IMR-90 (cell line): Measurements from ENCODE around the gene TMEM135. TPM values are rescaled to one million over a fixed set of nuclear protein-coding genes. Genes with fewer than 3 reads are reported as not detected.
A peak's percentile ranks its signal among the peaks of the same experiment; 100 is the strongest.

ENCODE experiments used
- ATAC-seq: fragments of 200-7000 bp; cut with Tn5 transposase; 2 replicates; pipeline ENCODE4 v1.9.1; 2020; ENCODE audit warnings: low read depth, mild to moderate bottlenecking, moderate library complexity
- Bru-seq: library from RNA; stranded (reverse); fragments of 400-500 nt; gene quantifications from one replicate; lab custom pipeline; 2021; lab: Mats Ljungman, UMichigan
- BruChase-seq, 2 experiments: library from RNA; stranded (reverse); fragments of 400-500 nt; gene quantifications; one replicate each; lab custom pipeline; 2021; lab: Mats Ljungman, UMichigan
- BruUV-seq: library from RNA; stranded (reverse); fragments of 400-500 nt; replicated peaks from 2 replicates; lab custom pipeline; 2021; lab: Mats Ljungman, UMichigan
- CTCF ChIA-PET: fragments of 300-600 bp; formaldehyde crosslinking; extraction: SDS; loops from one replicate; lab custom pipeline; 2021; ENCODE audit warnings: antibody characterized with exemption; lab: Yijun Ruan, JAX
- POLR2A ChIA-PET: fragments of 300-600 bp; sonication (Branson Sonifier 250); formaldehyde crosslinking; loops from one replicate; lab custom pipeline; 2022; ENCODE audit warnings: antibody characterized with exemption; ENCODE audit not compliant: unreplicated experiment; lab: Charles Lee
- DNase-seq: peaks from one replicate; pipeline ENCODE4 v3.0.0; 2013
- H2AFZ ChIP-seq: replicated peaks from 2 replicates; pipeline ENCODE3; 2013; ENCODE audit warnings: low read length, mild to moderate bottlenecking; ENCODE audit not compliant: poor library complexity
- H2AK5ac ChIP-seq: 2 replicates; pipeline ENCODE4 v1.6.1; 2013; ENCODE audit warnings: low read depth, low read length, inconsistent platforms
- H2AK9ac ChIP-seq: replicated peaks from 2 replicates; pipeline ENCODE3; 2013; ENCODE audit warnings: mild to moderate bottlenecking, low read depth, low read length, moderate library complexity; ENCODE audit not compliant: poor library complexity
- H2BK120ac ChIP-seq: 2 replicates; pipeline ENCODE4 v1.6.1; 2013; ENCODE audit warnings: low read depth, low read length, inconsistent platforms
- H2BK15ac ChIP-seq: 3 replicates; pipeline ENCODE4 v1.6.1; 2013; ENCODE audit warnings: low read depth, low read length, inconsistent platforms
- H2BK20ac ChIP-seq: 2 replicates; pipeline ENCODE4 v1.6.1; 2013; ENCODE audit warnings: low read depth, mild to moderate bottlenecking, inconsistent platforms, low read length, moderate library complexity
- H2BK5ac ChIP-seq: 2 replicates; pipeline ENCODE4 v1.6.1; 2013; ENCODE audit warnings: mild to moderate bottlenecking, low read depth, low read length, inconsistent platforms; ENCODE audit not compliant: poor library complexity, severe bottlenecking
- H3K14ac ChIP-seq: replicated peaks from 2 replicates; pipeline ENCODE4 v1.6.1; 2013; ENCODE audit warnings: low read depth, low read length, inconsistent platforms
- H3K18ac ChIP-seq: 2 replicates; pipeline ENCODE4 v1.6.1; 2013; ENCODE audit warnings: low read depth, low read length, control low read depth
- H3K23ac ChIP-seq: 2 replicates; pipeline ENCODE4 v1.6.1; 2013; ENCODE audit warnings: low read depth, low read length, inconsistent platforms
- H3K27ac ChIP-seq: 2 replicates; pipeline ENCODE4 v1.5.1; 2013; ENCODE audit warnings: mild to moderate bottlenecking, control low read depth, low read length; ENCODE audit not compliant: insufficient read depth
- H3K27me3 ChIP-seq: 2 replicates; pipeline ENCODE4 v1.6.1; 2013; ENCODE audit warnings: low read length; ENCODE audit not compliant: control insufficient read depth, insufficient read depth
- H3K36me3 ChIP-seq: 2 replicates; pipeline ENCODE4 v1.6.1; 2013; ENCODE audit warnings: low read length, mixed read lengths; ENCODE audit not compliant: control insufficient read depth, insufficient read depth
- H3K4ac ChIP-seq: 2 replicates; pipeline ENCODE4 v1.6.1; 2013; ENCODE audit warnings: low read depth, low read length, inconsistent platforms
- H3K4me1 ChIP-seq: 2 replicates; pipeline ENCODE4 v1.6.1; 2013; ENCODE audit warnings: low read length, mixed read lengths; ENCODE audit not compliant: control insufficient read depth, insufficient read depth
- H3K4me2 ChIP-seq: 2 replicates; pipeline ENCODE4 v1.6.1; 2013; ENCODE audit warnings: low read depth, mild to moderate bottlenecking, control low read depth, low read length, moderate library complexity
- H3K4me3 ChIP-seq: 2 replicates; pipeline ENCODE4 v1.5.1; 2013; ENCODE audit warnings: low read depth, mild to moderate bottlenecking, control low read depth, low read length, moderate library complexity; ENCODE audit not compliant: insufficient read depth
- H3K56ac ChIP-seq: 2 replicates; pipeline ENCODE4 v1.6.1; 2013; ENCODE audit warnings: low read length, inconsistent platforms; ENCODE audit not compliant: insufficient read depth; ENCODE audit errors: extremely low read depth
- H3K79me1 ChIP-seq, 2 experiments: 2 replicates each; pipeline ENCODE4 v1.6.1; 2013; ENCODE audit warnings: low read length in 2 of 2, inconsistent platforms in 1 of 2, low read depth in 1 of 2
- H3K9ac ChIP-seq: 2 replicates; pipeline ENCODE4 v1.6.1; 2013; ENCODE audit warnings: low read depth, low read length, control low read depth
- H3K9me1 ChIP-seq: 2 replicates; pipeline ENCODE4 v1.6.1; 2013; ENCODE audit warnings: low read length, inconsistent platforms; ENCODE audit not compliant: insufficient read depth
- H3K9me3 ChIP-seq: 2 replicates; pipeline ENCODE4 v1.6.1; 2013; ENCODE audit warnings: low read length; ENCODE audit not compliant: control insufficient read depth, insufficient read depth
- H4K20me1 ChIP-seq: 2 replicates; pipeline ENCODE4 v1.6.1; 2013; ENCODE audit warnings: low read length, inconsistent platforms; ENCODE audit not compliant: insufficient read depth
- H4K5ac ChIP-seq: 2 replicates; pipeline ENCODE4 v1.6.1; 2013; ENCODE audit warnings: mild to moderate bottlenecking, low read depth, low read length, control low read depth
- H4K8ac ChIP-seq, 2 experiments: 2 replicates each; pipeline ENCODE4 v1.6.1; 2013; ENCODE audit warnings: low read depth in 2 of 2, low read length in 2 of 2, control low read depth in 1 of 2, inconsistent platforms in 1 of 2
- H4K91ac ChIP-seq: 2 replicates; pipeline ENCODE4 v1.6.1; 2013; ENCODE audit warnings: low read depth, low read length, inconsistent platforms; ENCODE audit not compliant: insufficient read depth
- NFE2L2 ChIP-seq: fragments of 150-350 bp; IDR thresholded peaks from 2 replicates; pipeline ENCODE4 v1.6.1; 2016; ENCODE audit warnings: low read depth, mild to moderate bottlenecking, low read length
- WGBS, 2 experiments: methylation state at CpG; one replicate each; pipeline versions ENCODE4 v1.1.5 to v1.1.7; 2013; ENCODE audit warnings: missing lambda C conversion rate in 2 of 2; ENCODE audit not compliant: insufficient read length in 1 of 2; ENCODE audit errors: extremely low coverage in 2 of 2; 5-methylcytosine and 5-hydroxymethylcytosine counted together
- dilution Hi-C: fragments of 300-500 bp; cut with HindIII; formaldehyde crosslinking; loops from one replicate; pipeline ENCODE4 v1.14.3; 2018; ENCODE audit warnings: low sequenced_read_pairs; ENCODE audit not compliant: unreplicated experiment
- in situ Hi-C: fragments of 300-500 bp; cut with MboI; formaldehyde crosslinking; loops from 3 replicates; pipeline ENCODE4 v1.14.3; 2019; ENCODE audit warnings: low sequenced_read_pairs, inconsistent platforms, mixed read lengths
- intact Hi-C: fragments of 100-400 bp; cut with micrococcal nuclease; formaldehyde crosslinking; loops from 2 replicates; pipeline ENCODE4 v1.10.0; 2022
- long read RNA-seq: library from polyadenylated mRNA; unstranded; transcript quantifications from one replicate; pipeline ENCODE4 v2.0.0, GENCODE V29; 2021; ENCODE audit not compliant: unreplicated experiment
- polyA plus RNA-seq, 3 experiments: library from polyadenylated mRNA; depleted of rRNA; stranded (reverse); fragments of >200 nt; gene quantifications; 2 replicates each; pipeline ENCODE4 v1.2.3, GENCODE V29; 2012; ENCODE audit warnings: low replicate concordance in 1 of 3
- total RNA-seq: library from RNA; depleted of rRNA; stranded (reverse); fragments of >200 nt; gene quantifications from 2 replicates; pipeline ENCODE4 v1.2.3, GENCODE V29; 2012; rRNA removed
- TF ChIP-seq, protein P1 (sequence below): fragments of 150-350 bp; IDR thresholded peaks from 2 replicates; pipeline ENCODE4 v1.6.1; 2016; ENCODE audit warnings: low read depth, mild to moderate bottlenecking, low read length, moderate library complexity, borderline replicate concordance
- TF ChIP-seq, protein P2 (sequence below): conservative IDR thresholded peaks from 2 replicates; pipeline ENCODE4 v1.5.1; 2012; ENCODE audit warnings: mild to moderate bottlenecking, low read depth, low read length, improper control_type of control experiment

The TMEM135 gene
- 5.9 and 6.9 TPM in 2 replicates for total RNA-seq
- polyA plus RNA-seq (2012; rRNA removed): 2.7 and 3.9 TPM in 2 replicates
- polyA plus RNA-seq (2012; cell fraction: cytosol; rRNA removed): 0.75 and 1.4 TPM in 2 replicates
- polyA plus RNA-seq (2012; cell fraction: nucleus; rRNA removed; ENCODE audit: low replicate concordance): 1.7 and 6.0 TPM in 2 replicates
- percentile 70 among the genes with signal in this experiment for Bru-seq, nascent RNA
- BruChase-seq, experiment 1, labeled RNA remaining after a 6-hour chase: percentile 57 among the genes with signal in this experiment
- percentile 64 among the genes with signal in this experiment for BruChase-seq, experiment 2, labeled RNA remaining after a 2-hour chase
- long read RNA-seq, transcript TMEM135-201 (15 exons, 2,433 nt): major isoform, 7 of 13 reads
- long read RNA-seq, partial matches to known transcripts: 1 of 13 reads
- long read RNA-seq, other reads (novel, unspliced or antisense): 4 of 13 reads

DNA sequence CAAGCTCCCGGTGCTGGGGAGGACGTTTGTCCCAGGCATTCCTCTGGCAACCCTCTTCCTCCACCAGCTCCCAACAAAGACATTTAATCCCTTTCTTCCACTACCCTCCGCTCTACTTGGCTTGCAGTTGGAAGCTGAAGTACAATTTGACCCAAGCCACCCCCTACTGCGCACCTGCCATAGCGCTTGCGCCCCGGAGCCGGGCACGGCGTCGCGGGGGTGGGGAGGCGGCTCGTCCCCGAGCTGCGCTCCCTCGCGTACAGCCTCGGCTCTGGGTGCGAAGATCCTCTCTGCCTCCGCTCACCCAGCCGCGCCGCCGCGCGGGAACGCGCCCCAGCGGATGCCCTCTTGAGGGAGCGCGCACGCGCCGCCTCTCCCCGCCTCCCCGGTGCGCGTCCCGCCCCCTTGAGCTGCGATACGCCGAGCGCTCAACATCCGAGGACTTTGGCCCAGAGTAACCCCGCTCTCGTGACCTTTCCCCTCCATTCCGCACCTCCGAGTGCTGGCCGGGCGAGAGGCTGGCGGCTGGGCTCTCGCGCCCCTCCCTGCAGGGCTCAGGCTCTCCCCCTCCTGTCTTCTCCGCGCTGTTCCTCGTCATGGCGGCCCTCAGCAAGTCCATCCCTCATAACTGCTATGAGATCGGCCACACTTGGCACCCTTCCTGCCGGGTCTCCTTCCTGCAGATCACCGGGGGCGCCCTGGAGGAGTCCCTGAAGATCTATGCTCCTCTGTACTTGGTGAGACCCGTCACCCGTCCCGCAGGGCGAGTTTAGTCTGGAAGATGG lies at the start of gene TMEM135:
Gene TMEM135, plus strand, starts transcription at position 485 of the 785 bp plus-strand sequence. Its CDS starts 112 bp downstream, at position 597.
- ChIA-PET CTCF (interaction anchor here (1.0 to 1.2 kb wide), 2 partner anchors 20 to 22 kb away, joined by 3 to 5 read pairs; no protein-coding TSS in a partner anchor), POLR2A (no interaction called here)
- peak within 1 kb of the TSS; percentile 56 for H2BK5ac ChIP-seq
- in situ Hi-C loops: no loop called here
- 1% methylated on average over 39 of the region's 66 CpGs; no CpG with 5 or more reads in 1 of the 2 experiments for WGBS, 2 experiments
- peak within 1 kb of the TSS; percentile 58 for H3K4ac ChIP-seq
- TF ChIP-seq NFE2L2: no peak
- TF ChIP-seq, protein P1, sequence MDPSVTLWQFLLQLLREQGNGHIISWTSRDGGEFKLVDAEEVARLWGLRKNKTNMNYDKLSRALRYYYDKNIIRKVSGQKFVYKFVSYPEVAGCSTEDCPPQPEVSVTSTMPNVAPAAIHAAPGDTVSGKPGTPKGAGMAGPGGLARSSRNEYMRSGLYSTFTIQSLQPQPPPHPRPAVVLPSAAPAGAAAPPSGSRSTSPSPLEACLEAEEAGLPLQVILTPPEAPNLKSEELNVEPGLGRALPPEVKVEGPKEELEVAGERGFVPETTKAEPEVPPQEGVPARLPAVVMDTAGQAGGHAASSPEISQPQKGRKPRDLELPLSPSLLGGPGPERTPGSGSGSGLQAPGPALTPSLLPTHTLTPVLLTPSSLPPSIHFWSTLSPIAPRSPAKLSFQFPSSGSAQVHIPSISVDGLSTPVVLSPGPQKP: no peak
- TF ChIP-seq, protein P2, sequence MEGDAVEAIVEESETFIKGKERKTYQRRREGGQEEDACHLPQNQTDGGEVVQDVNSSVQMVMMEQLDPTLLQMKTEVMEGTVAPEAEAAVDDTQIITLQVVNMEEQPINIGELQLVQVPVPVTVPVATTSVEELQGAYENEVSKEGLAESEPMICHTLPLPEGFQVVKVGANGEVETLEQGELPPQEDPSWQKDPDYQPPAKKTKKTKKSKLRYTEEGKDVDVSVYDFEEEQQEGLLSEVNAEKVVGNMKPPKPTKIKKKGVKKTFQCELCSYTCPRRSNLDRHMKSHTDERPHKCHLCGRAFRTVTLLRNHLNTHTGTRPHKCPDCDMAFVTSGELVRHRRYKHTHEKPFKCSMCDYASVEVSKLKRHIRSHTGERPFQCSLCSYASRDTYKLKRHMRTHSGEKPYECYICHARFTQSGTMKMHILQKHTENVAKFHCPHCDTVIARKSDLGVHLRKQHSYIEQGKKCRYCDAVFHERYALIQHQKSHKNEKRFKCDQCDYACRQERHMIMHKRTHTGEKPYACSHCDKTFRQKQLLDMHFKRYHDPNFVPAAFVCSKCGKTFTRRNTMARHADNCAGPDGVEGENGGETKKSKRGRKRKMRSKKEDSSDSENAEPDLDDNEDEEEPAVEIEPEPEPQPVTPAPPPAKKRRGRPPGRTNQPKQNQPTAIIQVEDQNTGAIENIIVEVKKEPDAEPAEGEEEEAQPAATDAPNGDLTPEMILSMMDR: no peak
- ATAC-seq (peak; percentile 98), DNase-seq (peak; percentile 83)
- peak within 1 kb of the TSS; percentile 88 for H3K14ac ChIP-seq
- H3K9ac ChIP-seq: peak within 1 kb of the TSS; percentile 81
- peak within 1 kb of the TSS; percentile 97 for H2AK9ac ChIP-seq
- H3K4me3 ChIP-seq: peak within 1 kb of the TSS; percentile 81
- H3K27ac ChIP-seq: peak within 1 kb of the TSS; percentile 71
- peaks cover 14 to 35% of the 10 kb centered on the region in 2 experiments; a peak in 3 of 4 replicates for H3K79me1 ChIP-seq
- H3K9me1 ChIP-seq: peaks cover 4% of the 10 kb centered on the region; the same call in 1 of the 2 replicates
- intact Hi-C loops: loop anchor here (5.0 kb wide), 1 partner anchor 100 kb away; no protein-coding TSS in a partner anchor
- H3K23ac ChIP-seq: peak within 1 kb of the TSS; percentile 93
- H4K20me1 ChIP-seq: no peaks in the 10 kb centered on the region; the same call in 1 of the 2 replicates
- H4K8ac ChIP-seq: peak within 1 kb of the TSS; percentile 80 to 85
- H3K27me3 ChIP-seq: no peaks in the 10 kb centered on the region
- H3K9me3 ChIP-seq: no peaks in the 10 kb centered on the region
- dilution Hi-C loops: no loop called here
- H3K4me1 ChIP-seq: peaks cover 2% of the 10 kb centered on the region; the same call in 1 of the 2 replicates
- H3K56ac ChIP-seq: peak within 1 kb of the TSS; percentile 24
- H2AK5ac ChIP-seq: peak within 1 kb of the TSS; percentile 72; the same call in 1 of the 2 replicates
- peak within 1 kb of the TSS; percentile 48; the same call in 1 of the 2 replicates for H2BK20ac ChIP-seq
- H3K4me2 ChIP-seq: peak within 1 kb of the TSS; percentile 98
- BruUV-seq: no TSS peak
- peak within 1 kb of the TSS; percentile 84; the same call in 1 of the 3 replicates for H2BK15ac ChIP-seq
- peak within 1 kb of the TSS; percentile 19 for H4K5ac ChIP-seq
- peak within 1 kb of the TSS; percentile 86 for H4K91ac ChIP-seq
- no peaks in the 10 kb centered on the region for H3K36me3 ChIP-seq
- peak within 1 kb of the TSS; percentile 72 for H3K18ac ChIP-seq
- H2BK120ac ChIP-seq: peak within 1 kb of the TSS; percentile 65
- peak within 1 kb of the TSS; percentile 94 for H2AFZ ChIP-seq
